Measurements from ENCODE around the gene ACSBG1.

Gene ACSBG1

GRCh38 chr15:78129077-78129750, 105.2 kb downstream of the ACSBG1 start:
- DNase-seq: no peak

- no peak for DNase-seq
These were observed 106.5 kb downstream of the ACSBG1 start for GRCh38 chr15:78127882-78128281.

DNA sequence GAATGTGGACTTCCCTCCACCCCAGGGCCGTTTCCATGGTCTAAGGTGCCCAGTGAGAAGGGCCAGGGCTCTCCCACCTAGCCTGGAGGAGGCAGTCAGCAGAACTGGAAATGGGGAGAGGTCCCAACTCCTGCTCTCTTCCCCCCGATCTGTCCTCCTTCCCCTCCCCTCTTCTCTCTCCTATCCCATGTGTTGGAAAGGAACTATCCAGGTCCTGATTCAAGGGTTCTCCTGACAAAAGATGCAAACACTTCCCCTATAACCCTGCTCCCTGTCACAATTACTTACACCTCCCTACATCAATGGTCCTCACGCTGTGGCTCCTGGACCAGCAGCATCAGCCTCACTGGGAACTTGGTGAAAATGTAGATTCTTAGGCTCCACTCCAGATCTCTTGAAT, 109.1 kb downstream of the ACSBG1 start:
- no peak for DNase-seq

DNA sequence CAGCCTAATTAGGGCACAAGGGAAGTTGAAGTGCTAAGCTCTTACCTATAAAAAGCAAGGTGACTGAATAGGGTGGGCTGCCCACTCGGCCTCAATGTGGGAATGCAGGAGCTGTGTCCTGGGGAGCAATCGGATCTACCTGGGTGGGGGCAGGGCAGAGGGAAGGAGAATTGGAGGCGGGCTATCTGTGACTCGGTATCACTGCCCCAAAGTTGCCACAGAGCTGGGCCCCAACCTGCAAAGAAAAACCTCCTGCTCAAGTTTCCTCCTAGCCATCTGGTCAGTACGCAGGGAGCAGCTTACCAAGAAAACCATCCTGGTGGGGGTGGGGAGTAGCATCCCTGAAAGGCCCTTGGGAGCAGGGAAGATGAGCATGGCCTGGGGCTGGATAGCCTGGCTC, 113.8 kb downstream of the ACSBG1 start:
- no peak for DNase-seq
